ENCODE data around the gene CATSPERZ. TPM values are rescaled to one million over a fixed set of nuclear protein-coding genes. Genes with fewer than 3 reads are reported as not detected.

The CATSPERZ gene
- polyA plus RNA-seq, 1 donor from 2014 or later: not detected

GRCh38 chr11:64343767-64344559 lies 43.8 kb downstream of the CATSPERZ start:
- Histone ChIP-seq H3K4me3 (ENCODE audit: low read length) (no peak overlapping the region), H3K79me2 (replicated peaks; ENCODE audit: insufficient read depth, low read length) (no peaks in the 10 kb centered on the region), H4K20me1 (ENCODE audit: insufficient read depth) (no peaks in the 10 kb centered on the region), H3K9me3 (ENCODE audit: low read length) (no peaks in the 10 kb centered on the region), H3K9me2 (ENCODE audit: insufficient read depth, low read length) (no peaks in the 10 kb centered on the region), H2AFZ (ENCODE audit: low read depth, low read length) (no peak overlapping the region), H3K27me3 (ENCODE audit: insufficient read depth, low read depth, low read length) (no peaks in the 10 kb centered on the region), H3K36me3 (ENCODE audit: insufficient read depth, low read length) (no peaks in the 10 kb centered on the region), H3K27ac (ENCODE audit: low read length) (no peak overlapping the region), H3F3A (ENCODE audit: insufficient read depth, low read length, poor library complexity, severe bottlenecking) (no peaks in the 10 kb centered on the region), H3K9ac (ENCODE audit: low read length) (no peak overlapping the region), H3K4me2 (ENCODE audit: low read length) (no peak overlapping the region)
- no peak for TF ChIP-seq EP300 (conservative IDR thresholded peaks at IDR 0.05; ENCODE audit: poor library complexity, severe bottlenecking)
- no peak for TF ChIP-seq MXI1 (conservative IDR thresholded peaks at IDR 0.05; ENCODE audit: poor library complexity, severe bottlenecking)
- no peak for TF ChIP-seq POLR2AphosphoS5 (IDR thresholded peaks at IDR 0.05)
- TF ChIP-seq CTCF (IDR thresholded peaks at IDR 0.05; ENCODE audit: poor library complexity, severe bottlenecking): no peak
- no peak for TF ChIP-seq SMC3 (conservative IDR thresholded peaks at IDR 0.05; ENCODE audit: poor library complexity)
- no peak for TF ChIP-seq TAF1 (IDR thresholded peaks at IDR 0.05; ENCODE audit: low read depth)
- TF ChIP-seq REST (IDR thresholded peaks at IDR 0.05; ENCODE audit: borderline replicate concordance): no peak
- TF ChIP-seq RAD21 (conservative IDR thresholded peaks at IDR 0.05): no peak
- no peak for TF ChIP-seq EZH2 (IDR thresholded peaks at IDR 0.05; ENCODE audit: borderline replicate concordance, insufficient read depth, low read length, poor library complexity, severe bottlenecking)

GRCh38 chr11:64344787-64345186 lies 44.6 kb downstream of the CATSPERZ start:
- Histone ChIP-seq H3F3A (ENCODE audit: insufficient read depth, low read length, poor library complexity, severe bottlenecking) (no peaks in the 10 kb centered on the region), H4K20me1 (ENCODE audit: insufficient read depth) (no peaks in the 10 kb centered on the region), H3K27me3 (ENCODE audit: insufficient read depth, low read depth, low read length) (no peaks in the 10 kb centered on the region), H3K4me2 (ENCODE audit: low read length) (no peak overlapping the region), H3K9me2 (ENCODE audit: insufficient read depth, low read length) (no peaks in the 10 kb centered on the region), H3K27ac (ENCODE audit: low read length) (no peak overlapping the region), H3K9me3 (ENCODE audit: low read length) (no peaks in the 10 kb centered on the region), H2AFZ (ENCODE audit: low read depth, low read length) (no peak overlapping the region), H3K4me3 (ENCODE audit: low read length) (no peak overlapping the region), H3K79me2 (replicated peaks; ENCODE audit: insufficient read depth, low read length) (no peaks in the 10 kb centered on the region), H3K36me3 (ENCODE audit: insufficient read depth, low read length) (no peaks in the 10 kb centered on the region), H3K9ac (ENCODE audit: low read length) (no peak overlapping the region)
- TF ChIP-seq CTCF (IDR thresholded peaks at IDR 0.05; ENCODE audit: poor library complexity, severe bottlenecking) (no peak), MXI1 (conservative IDR thresholded peaks at IDR 0.05; ENCODE audit: poor library complexity, severe bottlenecking) (no peak), TAF1 (IDR thresholded peaks at IDR 0.05; ENCODE audit: low read depth) (no peak), REST (IDR thresholded peaks at IDR 0.05; ENCODE audit: borderline replicate concordance) (no peak), POLR2AphosphoS5 (IDR thresholded peaks at IDR 0.05) (no peak), RAD21 (conservative IDR thresholded peaks at IDR 0.05) (no peak), SMC3 (conservative IDR thresholded peaks at IDR 0.05; ENCODE audit: poor library complexity) (no peak), EP300 (conservative IDR thresholded peaks at IDR 0.05; ENCODE audit: poor library complexity, severe bottlenecking) (no peak), EZH2 (IDR thresholded peaks at IDR 0.05; ENCODE audit: borderline replicate concordance, insufficient read depth, low read length, poor library complexity, severe bottlenecking) (no peak)

All from neural cell (in vitro differentiated cells).